Measurements from ENCODE around the gene PTPRO. TPM values are rescaled to one million over a fixed set of nuclear protein-coding genes. Genes with fewer than 3 reads are reported as not detected.

PTPRO gene
- total RNA-seq, 2 experiments from 2014 or later: not detected

DNA sequence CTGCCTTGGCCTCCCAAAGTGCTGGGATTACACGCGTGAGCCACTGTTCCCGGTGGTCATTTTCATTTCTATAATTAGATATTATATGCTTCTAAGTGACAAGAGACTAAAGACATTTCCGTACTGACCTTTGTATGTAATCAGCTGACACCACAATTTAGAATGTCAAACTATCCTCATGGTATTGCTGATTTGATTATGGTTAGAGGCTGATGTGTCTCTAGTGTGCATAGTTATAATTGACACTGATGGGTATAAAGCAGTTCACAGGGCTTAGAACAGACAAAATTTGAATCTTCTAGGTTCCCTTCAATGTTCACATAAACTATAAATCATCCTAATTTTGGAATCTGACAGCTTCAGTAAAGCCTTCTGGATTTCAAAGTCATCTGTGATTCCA, 192.7 kb downstream of the PTPRO start:
- ChIA-PET CTCF (no interaction called here), POLR2A (no interaction called here)

DNA sequence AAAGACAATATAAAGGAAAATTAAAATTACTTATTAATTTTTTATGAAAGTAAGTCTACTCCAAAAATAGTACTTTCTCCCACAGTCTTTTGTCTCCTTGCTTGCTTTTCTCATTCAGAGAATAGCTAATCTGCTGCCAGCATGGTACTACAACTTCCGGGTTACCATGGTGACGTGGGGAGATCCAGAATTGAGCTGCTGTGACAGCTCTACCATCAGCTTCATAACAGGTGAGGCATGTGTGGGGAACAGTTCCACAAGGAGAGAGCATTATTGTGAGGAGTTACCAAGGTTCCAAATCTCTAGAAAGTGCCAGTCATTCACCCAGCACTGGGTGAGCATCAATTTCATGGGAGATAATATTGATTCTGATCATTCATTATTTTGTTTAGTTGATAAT, 197.8 kb downstream of the PTPRO start:
- POLR2A ChIA-PET: no interaction called here
- CTCF ChIA-PET: no interaction called here

DNA sequence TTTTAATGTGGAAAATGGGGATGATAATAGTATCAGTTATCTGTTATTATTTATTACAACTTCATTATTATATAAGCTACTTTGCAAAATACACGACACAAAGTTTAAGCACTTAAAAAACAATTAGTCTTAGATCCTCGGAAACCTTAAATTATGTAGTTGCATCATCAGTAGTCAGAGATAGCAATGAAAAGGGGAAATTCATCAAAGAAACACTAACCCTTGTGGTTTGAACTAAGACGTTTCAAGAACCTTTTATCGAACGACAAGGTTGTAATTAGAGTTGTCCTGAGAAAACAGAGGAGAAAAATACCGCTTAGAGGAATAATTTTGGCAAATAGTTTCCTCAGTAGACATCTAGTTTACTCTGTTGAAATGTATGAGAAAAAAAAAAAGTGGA, 198.5 kb downstream of the PTPRO start:
- ChIA-PET POLR2A (no interaction called here), CTCF (no interaction called here)

DNA sequence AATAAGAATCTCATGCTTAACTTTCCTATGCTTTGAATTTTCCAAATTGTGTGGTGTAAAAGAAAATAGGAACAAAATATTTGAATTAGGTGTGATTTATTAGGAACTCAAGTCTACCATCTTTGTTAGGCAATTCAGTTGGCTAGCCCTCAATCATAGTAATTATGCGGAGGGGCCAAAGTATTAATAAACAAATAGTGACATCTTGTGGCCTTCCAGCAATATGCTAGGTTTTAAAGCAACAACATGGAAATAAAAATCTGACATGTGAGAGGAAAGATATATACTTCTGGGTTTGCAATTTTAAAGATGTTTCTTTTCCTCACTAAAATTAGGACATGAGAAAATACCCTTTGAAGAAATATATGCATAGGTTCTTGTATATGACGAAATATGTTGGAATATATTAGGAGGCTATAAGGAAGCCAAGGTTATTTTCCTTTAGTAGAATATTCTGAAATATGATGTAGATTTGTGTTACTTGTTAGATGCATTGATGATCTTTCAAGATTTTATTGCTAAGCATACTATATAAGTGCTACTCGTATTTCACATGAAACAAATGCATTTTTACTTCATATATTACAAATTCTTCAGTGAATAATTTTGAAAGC, 200.4 kb downstream of the PTPRO start:
- POLR2A ChIA-PET: no interaction called here
- CTCF ChIA-PET: interaction anchor here (0.8 to 1.1 kb wide), 2 partner anchors 9 to 246 kb away, joined by 3 to 5 read pairs; no protein-coding TSS in a partner anchor

DNA sequence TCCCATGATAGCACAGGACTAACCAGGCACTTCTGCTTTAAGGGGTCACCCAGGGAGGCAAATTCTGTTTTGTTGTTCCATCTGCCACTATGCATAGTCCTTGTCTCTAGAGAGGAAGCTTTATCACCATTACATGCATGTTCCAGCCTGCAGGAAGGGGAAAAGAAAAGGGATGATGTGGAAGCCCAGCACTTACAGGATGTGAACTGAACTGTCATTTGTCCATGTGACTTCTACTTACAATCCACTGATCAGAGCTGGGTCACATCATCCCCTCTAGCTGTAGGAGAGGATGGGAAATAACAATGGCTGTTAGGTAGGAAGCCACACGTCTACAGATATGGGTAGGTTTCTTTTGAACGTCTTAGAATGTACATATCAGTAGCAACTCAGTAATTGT, 203.1 kb downstream of the PTPRO start:
- CTCF ChIA-PET: no interaction called here
- POLR2A ChIA-PET: no interaction called here

DNA sequence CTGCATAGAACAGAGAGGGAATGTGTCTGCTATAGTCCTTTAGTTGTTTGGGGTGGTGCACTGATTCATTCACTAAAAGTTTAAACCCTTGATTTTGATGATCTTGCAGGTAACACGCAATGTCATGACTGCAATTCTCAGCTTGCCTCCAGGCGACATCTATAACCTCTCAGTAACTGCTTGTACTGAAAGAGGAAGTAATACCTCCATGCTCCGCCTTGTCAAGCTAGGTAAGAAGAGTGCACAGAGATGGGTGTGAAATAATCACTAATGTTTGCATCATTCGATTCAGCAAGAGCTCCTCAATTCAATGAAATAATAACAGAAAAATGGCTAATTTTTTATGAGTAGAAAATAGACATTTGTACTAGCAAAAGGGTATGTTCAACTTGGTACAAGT, 203.7 kb downstream of the PTPRO start:
- ChIA-PET POLR2A (no interaction called here), CTCF (no interaction called here)

DNA sequence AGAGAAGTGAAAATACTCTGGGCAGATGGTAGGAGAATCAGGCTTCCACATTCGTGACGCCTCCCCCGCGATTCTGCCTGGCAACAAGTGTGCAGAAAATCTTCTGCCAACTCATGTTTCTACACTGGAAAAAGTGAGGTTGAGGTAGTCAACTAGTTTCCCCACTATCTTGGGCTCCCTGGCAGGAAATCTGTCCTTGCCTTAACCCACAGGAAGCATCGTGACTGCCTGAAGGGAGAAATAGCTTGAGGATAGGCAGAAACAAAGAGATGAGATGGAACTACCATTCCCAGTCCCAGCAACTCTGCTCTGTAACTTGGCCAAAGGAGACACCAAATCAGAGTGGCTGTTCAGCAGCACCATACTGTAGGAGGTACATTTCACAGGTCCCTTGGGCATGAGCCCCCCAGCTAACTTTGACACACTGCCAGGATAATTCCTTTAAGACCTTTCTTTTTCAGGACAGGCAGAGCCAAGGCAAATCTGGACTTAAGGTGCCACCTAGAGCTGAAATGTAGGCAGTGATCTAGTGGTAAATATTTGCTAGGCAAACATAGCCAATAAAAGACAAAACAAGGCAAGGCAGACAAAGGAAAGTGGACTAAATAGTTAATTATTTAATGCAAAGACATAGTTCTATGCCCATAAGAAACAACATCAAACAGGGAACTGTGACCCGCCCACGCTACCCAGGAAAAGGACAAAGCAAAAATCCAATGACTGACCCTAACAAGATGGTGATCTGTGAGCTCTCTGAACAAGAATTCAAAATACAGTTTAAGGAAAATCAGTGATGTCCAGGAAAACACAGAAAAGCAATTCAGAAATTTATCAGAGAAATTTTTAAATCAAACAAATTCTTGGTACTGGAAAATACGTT, 205.1 kb downstream of the PTPRO start:
- POLR2A ChIA-PET: no interaction called here
- CTCF ChIA-PET: no interaction called here

DNA sequence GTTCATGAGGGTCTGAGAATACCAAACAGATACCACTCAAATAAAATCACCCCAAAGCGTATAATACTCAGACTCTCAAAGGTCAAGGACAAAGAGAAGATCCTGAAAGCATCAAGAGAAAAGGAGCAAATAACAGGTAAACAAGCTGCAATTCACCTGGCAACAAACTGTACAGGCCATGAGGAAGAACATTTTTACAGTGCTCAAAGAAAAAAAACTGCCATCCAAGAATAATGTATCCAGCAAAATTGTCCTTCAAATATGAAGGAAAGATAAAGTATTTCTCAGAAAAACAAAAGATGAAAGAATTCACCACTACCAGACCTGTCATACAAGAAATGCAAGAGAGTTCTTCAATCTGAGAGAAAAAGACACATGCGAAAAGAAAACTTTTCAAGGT, 206.4 kb downstream of the PTPRO start:
- ChIA-PET CTCF (interaction anchor here (1.5 kb wide), 1 partner anchor 54 kb away, joined by 4 read pairs; no protein-coding TSS in a partner anchor), POLR2A (no interaction called here)

DNA sequence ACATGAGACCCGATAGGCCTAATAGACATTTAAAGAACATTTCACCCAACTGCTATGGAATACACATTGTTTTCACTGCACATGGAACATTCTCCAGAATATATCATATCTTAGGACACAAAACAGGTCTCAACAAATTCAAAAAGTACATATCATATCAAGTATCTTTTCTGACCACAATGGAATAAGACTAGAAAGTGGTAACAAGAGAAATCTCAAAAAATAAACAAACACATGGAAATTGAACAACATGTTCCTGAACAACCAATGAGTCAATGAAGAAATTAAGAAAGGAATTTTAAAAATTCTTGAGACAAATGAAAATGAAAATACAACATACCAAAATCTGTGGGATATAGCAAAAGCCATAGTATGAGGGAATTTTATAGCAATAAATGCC, 208.1 kb downstream of the PTPRO start:
- ChIA-PET CTCF (interaction anchor here (1.5 kb wide), 1 partner anchor 52 kb away, joined by 4 read pairs; no protein-coding TSS in a partner anchor), POLR2A (no interaction called here)

DNA sequence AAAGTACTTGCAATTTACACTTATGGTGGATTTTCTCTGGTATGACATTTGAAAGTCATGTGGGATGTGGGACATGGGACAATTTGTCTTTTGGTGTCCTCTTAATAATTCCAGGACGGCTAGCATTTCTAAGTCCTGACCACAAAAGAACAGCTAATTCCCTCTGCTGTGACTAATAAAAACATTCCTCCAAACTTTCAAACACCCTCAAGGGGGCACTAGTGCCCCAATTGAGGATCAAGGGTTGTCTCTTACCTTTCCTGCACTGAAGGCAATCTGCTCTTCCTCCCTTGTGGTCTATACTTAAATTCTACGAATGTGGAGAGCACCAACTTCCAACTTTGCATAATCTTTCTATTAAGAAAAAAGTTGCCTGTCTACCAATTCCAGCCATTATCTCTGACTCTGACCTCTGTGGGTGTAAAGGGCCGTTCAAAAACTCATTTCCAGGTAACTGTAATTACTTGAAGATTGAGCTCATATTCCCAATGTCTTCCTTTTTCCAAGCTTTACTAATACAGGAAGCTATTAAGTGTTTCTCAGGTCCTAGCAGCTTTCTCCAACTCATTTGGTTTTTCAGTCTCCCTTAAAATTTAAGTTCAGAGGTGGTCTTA, 210.2 kb downstream of the PTPRO start:
- ChIA-PET CTCF (interaction anchor here (0.6 to 1.9 kb wide), 7 partner anchors 9 to 278 kb away, joined by 3 to 20 read pairs (median 3); no protein-coding TSS in a partner anchor), POLR2A (no interaction called here)

DNA sequence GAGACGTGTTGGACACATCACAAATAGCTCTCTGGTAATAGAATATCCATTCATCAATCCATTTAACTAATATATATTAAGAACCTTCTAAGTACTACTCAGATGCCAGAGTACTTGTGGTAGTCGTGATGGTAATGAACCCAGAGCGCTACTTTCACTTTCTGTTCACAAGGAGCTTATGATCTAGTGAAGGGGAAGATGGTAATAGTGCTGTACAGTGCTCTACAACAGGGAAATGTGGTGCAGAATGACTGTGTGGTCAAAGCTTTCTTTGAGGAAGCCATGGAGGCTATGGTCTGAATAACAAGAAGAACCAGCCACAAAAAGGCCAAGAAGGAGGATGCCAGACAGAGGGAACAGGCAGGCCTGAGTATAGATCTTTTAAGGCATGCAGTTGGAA, 212.0 kb downstream of the PTPRO start:
- CTCF ChIA-PET: interaction anchor here (2.9 kb wide), 1 partner anchor 50 kb away, joined by 12 read pairs; no protein-coding TSS in a partner anchor
- POLR2A ChIA-PET: no interaction called here

DNA sequence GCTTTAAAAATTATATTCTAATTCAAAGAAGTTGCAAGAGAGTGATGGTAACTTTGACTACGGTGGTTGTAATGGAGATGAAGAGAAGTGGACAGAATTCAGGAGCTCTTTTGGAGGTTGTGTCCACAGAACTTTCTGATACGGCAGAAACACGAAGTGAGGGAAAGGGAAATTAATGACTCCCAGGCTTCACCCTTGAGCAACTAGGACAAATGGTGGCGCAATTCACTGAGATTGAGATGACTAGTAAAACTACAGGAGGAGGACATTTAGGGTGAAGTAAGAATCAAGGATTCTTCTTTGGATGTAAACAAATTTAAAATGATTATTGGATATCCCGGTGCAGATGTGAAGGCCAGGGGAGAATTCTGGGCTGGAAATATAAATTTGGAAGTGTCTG, 212.6 kb downstream of the PTPRO start:
- ChIA-PET CTCF (interaction anchor here (2.9 kb wide), 1 partner anchor 49 kb away, joined by 12 read pairs; no protein-coding TSS in a partner anchor), POLR2A (no interaction called here)

DNA sequence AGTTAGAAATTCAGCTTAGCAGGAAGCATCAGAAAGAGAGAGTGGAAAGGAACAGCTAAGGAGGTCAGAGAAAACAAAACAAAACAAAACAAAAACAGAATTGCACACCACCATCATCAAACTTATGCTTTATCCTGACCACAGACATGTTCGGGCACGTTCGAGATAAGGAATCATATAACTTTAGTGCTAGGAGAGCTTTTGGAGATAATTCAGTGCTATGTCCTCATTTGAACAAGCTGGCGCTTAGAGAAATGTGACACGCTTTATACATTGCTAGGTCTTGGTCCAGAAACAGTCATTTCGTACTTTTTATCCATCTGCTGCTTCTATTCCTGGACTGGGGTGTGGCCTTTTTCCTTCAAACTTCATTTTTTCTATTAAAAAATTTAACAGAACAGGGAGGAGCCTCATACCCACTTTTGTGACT, 213.1 kb downstream of the PTPRO start:
- CTCF ChIA-PET: interaction anchor here (2.9 kb wide), 1 partner anchor 49 kb away, joined by 12 read pairs; no protein-coding TSS in a partner anchor
- POLR2A ChIA-PET: no interaction called here

DNA sequence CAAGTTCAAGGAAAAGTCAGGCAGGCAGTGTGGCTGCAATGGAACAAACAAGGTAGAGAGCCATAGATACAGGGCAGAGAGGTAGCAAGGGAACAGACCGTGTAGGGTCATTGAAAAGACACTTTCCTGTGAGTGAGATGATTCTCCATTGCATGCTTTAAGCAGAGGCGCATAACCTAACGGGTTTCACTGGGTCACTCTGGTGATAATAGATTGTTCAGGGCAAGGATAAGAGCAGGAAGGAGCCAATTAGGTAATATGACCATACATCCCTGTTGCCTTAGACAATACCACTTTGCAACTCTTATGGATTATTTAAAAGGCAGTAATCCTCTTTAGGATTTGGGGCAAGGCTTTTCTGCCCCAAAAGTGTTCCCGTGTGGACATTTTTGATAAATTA, 214.1 kb downstream of the PTPRO start:
- CTCF ChIA-PET: interaction anchor here (2.9 kb wide), 1 partner anchor 48 kb away, joined by 12 read pairs; no protein-coding TSS in a partner anchor
- POLR2A ChIA-PET: no interaction called here

DNA sequence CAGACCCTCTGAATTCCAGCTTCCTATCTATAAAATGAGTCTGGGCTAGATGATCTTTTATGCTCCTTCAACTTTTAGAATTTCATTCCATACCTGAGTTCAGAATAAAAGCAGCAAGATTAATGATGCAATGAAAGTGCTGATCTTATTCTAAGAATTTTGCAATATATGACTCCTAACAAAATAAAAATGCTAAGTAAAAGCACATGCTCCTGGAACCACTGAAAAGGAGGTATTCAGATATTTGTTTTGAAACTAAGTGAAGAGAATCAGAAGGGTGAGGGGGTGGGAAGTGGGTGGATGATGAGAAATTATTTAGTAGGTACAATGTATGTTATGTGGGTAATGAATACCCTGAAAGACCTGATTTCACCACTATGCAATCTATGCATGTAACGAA, 216.6 kb downstream of the PTPRO start:
- ChIA-PET POLR2A (no interaction called here), CTCF (interaction anchor here (1.0 kb wide), 1 partner anchor 20 kb away, joined by 3 read pairs; no protein-coding TSS in a partner anchor)

DNA sequence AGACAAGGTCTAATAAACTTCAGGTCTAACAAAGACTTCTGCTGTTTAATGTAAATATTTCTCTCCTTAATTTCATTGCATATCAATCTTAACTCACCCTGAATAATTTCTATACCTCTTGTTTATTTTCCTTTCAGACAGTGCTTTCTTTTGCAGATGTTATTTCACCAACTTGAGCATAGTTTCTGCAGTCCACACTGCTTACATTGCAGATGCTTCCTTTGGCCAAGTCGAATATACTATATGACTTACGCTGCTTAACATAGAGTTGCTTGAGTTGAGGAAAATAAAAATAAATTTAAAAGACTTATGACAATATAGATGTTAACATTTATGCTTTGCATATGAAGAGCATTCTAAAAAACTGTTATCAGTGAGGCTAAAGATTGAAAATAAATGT, 217.7 kb downstream of the PTPRO start:
- ChIA-PET POLR2A (no interaction called here), CTCF (no interaction called here)

DNA sequence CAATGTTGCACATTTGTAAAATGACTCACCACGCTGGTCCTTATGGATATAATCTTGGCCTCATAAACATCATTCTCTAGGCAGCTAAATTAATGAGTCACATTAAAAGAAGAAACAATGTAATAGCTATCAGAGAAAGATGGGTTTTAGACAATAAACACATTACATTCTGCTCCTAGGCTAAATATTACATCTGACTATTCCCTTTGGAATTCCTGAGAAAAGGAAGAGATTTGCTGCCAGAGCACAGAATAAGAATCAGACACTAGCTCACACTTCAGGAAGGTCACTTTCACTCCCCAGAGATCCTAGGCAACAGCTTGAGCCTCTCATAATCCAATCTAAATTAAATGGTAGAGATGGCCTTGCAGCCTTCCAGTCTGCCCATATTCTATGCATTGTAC, 218.2 kb downstream of the PTPRO start:
- CTCF ChIA-PET: no interaction called here
- POLR2A ChIA-PET: no interaction called here

DNA sequence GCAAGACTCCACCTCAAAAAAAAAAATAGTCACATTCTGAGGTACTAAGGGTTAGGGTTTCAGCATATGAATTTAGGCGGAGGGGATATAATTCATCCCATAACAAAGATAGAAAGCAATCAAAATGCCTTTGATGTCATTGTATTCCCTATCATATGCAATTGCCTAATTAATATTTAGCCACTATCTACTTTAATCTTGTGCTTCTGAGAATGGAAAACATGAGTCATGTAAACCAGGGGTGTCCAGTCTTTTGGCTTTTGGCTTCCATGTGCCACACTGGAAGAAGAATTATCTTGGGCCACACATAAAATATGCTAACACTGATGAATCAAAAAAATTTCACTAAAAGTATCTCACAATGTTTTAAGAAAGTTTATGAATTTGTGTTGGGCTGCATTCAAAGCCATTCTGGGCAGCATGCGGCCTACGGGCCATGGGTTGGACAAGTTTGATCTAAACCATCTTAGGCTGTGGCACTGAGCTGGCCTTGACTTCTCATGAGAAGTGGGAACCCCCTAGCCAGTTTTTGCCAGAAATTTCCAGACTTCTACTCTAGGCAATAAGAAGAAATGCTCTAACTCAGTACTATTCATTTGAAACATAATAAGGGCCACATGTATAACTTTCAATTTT, 219.8 kb downstream of the PTPRO start:
- ChIA-PET CTCF (no interaction called here), POLR2A (no interaction called here)

DNA sequence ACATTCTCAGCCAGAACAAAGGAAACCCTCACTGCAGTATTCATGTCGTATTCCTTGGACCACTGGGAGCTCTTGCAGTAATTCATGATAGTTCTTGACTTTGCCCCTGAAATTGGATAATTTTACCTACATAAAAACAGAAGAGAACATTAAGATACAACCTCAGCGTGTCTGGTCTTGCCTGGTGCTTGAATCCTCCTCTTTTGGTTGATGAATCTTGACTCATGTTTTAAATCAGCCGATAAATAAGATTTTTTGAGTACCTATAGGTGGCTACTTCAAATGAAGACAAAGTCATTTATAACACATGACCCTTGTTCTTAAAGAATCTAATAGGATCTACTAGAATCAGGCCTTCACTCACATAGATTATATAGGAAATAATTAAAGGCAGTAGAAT, 221.0 kb downstream of the PTPRO start:
- CTCF ChIA-PET: no interaction called here
- POLR2A ChIA-PET: no interaction called here

DNA sequence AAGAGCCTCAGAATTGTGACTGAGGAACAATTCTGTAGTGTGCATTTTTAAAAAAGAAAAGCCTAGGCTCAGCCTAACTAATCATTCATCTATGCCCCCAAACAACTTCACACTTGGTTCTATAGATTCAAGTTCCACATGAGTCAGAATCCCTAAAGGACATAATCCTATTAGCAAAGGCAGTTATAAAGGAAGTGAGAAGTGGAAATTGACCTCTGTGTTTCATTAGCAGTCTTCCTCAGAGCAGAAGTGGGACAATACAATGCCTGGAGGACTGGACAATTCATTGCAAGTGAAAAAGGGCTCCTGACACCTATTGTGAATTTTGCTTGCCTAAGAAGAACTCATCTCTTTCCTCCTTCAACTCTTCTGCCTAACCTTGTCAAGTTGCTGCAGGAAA, 222.3 kb downstream of the PTPRO start:
- ChIA-PET CTCF (no interaction called here), POLR2A (no interaction called here)

Data from activated CD8-positive, alpha-beta memory T cell treated with anti-CD3 and anti-CD28 coated beads for 36 hours (primary cell).